Cardiac muscle cell (in vitro differentiated cells and primary cell): ENCODE measurements around the gene SLC38A9. TPM values are rescaled to one million over a fixed set of nuclear protein-coding genes. Genes with fewer than 3 reads are reported as not detected.

ENCODE experiments used
- DNase-seq, 2 donors: peaks; one replicate each; pipeline versions ENCODE4 v3.0.0 to v3.0.0-alpha.2; 2010 to 2017; ENCODE audit warnings: low read depth in 1 of 2, low spot score in 1 of 2
- H3K27ac ChIP-seq: fragments of 200-600 bp; sonication (generic); 2 replicates; pipeline ENCODE4 v1.5.1; 2016
- H3K27me3 ChIP-seq: fragments of 200-600 bp; sonication (generic); 2 replicates; pipeline ENCODE4 v1.6.0; 2016; ENCODE audit warnings: control low read depth
- H3K36me3 ChIP-seq: fragments of 200-600 bp; sonication (generic); 2 replicates; pipeline ENCODE4 v1.5.1; 2016; ENCODE audit warnings: control low read depth
- H3K4me1 ChIP-seq: fragments of 200-600 bp; sonication (generic); 2 replicates; pipeline ENCODE4 v1.8.1; 2017; ENCODE audit warnings: low read depth, mild to moderate bottlenecking, mixed run types
- H3K4me3 ChIP-seq: fragments of 200-600 bp; sonication (generic); 2 replicates; pipeline ENCODE4 v1.5.1; 2016; ENCODE audit warnings: mild to moderate bottlenecking
- H3K9me3 ChIP-seq: fragments of 200-600 bp; sonication (generic); 2 replicates; pipeline ENCODE4 v1.5.1; 2017; ENCODE audit warnings: low read depth, mild to moderate bottlenecking, control low read depth
- polyA plus RNA-seq: library from polyadenylated mRNA; unstranded; fragments of >200 nt; fragmentation: Nextera tagmentation; extraction: Ambion mirVana; gene quantifications from 2 replicates; pipeline ENCODE4 v1.2.1, GENCODE V29; 2016
- total RNA-seq: library from RNA; depleted of rRNA; stranded (reverse); fragments of >200 nt; gene quantifications from 2 replicates; pipeline ENCODE4 v1.2.3, GENCODE V29; 2016
- TF ChIP-seq, protein P1 (sequence below): IDR thresholded peaks from 2 replicates; pipeline ENCODE4 v1.5.1; 2012; ENCODE audit warnings: low read depth, mild to moderate bottlenecking, low read length

SLC38A9 gene
- total and polyA plus RNA-seq, 2 experiments from 2014 or later: 14.4 to 15.1 TPM

DNA sequence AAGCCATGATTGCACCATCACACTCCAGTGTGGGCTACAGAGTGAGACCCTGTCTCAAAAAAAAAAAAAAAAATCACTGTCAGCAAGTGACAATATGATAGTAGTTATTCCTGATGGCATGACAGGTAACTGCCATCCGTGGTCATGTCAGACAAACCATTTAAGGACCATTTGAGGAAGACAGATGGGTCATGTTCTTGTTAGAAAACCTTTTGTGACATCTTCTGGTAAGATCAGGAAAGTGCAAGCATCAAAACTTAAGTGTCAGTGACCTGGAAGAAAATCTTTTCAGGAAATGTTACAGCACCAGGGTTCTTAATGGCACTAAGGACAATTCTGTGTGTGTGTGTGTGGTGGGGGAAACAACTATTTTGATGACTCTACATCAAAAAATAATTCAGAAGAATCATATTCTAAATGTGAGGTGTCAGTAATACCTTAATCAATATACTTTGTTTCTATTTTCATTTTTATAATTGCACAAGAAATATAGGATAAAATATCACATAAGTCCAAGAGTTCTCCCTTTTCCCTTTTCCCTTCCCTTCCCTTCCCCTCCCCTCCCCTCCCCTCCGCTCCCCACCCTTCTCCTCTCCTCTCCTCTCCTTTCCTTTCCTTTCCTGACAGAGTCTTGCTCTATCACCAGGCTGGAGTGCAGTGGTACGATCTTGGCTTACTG is 17.8 kb downstream of the SLC38A9 start:
- H3K4me3 ChIP-seq: no peak overlapping the region
- H3K27ac ChIP-seq: no peak overlapping the region
- H3K9me3 ChIP-seq: no peaks in the 10 kb centered on the region
- peaks cover 10% of the 10 kb centered on the region for H3K4me1 ChIP-seq
- no peaks in the 10 kb centered on the region for H3K36me3 ChIP-seq
- TF ChIP-seq, protein P1, sequence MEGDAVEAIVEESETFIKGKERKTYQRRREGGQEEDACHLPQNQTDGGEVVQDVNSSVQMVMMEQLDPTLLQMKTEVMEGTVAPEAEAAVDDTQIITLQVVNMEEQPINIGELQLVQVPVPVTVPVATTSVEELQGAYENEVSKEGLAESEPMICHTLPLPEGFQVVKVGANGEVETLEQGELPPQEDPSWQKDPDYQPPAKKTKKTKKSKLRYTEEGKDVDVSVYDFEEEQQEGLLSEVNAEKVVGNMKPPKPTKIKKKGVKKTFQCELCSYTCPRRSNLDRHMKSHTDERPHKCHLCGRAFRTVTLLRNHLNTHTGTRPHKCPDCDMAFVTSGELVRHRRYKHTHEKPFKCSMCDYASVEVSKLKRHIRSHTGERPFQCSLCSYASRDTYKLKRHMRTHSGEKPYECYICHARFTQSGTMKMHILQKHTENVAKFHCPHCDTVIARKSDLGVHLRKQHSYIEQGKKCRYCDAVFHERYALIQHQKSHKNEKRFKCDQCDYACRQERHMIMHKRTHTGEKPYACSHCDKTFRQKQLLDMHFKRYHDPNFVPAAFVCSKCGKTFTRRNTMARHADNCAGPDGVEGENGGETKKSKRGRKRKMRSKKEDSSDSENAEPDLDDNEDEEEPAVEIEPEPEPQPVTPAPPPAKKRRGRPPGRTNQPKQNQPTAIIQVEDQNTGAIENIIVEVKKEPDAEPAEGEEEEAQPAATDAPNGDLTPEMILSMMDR: peak; percentile 37
- H3K27me3 ChIP-seq: no peaks in the 10 kb centered on the region
- peak; percentile 19 to 51 for DNase-seq

DNA sequence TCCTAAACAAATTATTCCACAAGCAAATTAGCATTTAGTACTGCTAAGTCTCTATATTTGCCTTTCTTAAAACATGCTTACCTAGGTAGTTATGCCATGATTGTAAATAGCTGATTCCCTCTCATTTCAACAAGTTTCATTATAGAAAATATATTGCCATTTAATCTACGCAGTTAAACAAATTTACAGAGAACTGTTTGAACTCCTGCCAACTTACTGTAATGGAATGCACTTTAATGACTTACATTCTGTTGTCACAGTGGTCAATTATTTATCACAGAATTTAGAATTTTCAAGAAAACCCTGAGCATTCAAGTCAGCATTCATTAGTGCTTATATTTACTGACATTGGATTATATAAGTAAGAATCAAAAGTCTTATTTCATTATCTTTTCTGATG is 19.6 kb downstream of the SLC38A9 start:
- TF ChIP-seq, protein P1: no peak
- Histone ChIP-seq H3K4me3 (no peak overlapping the region), H3K9me3 (no peaks in the 10 kb centered on the region), H3K27ac (no peak overlapping the region), H3K27me3 (no peaks in the 10 kb centered on the region), H3K36me3 (no peaks in the 10 kb centered on the region), H3K4me1 (peaks cover 10% of the 10 kb centered on the region)
- DNase-seq: no peak

DNA sequence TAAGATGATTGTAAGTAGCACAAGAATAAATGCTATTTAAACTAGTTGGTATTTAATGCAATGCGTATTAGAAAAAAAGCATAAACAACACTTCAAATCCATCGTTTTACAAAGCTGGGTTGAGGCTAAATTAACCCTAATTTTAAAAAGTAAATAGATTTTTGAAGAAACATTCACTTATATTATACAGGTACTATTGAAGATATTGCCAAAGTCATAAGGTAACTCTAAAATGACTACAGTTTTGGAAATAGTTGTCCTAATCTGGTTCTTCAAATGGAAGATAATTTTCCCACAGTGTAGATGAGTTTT is 20.1 kb downstream of the SLC38A9 start:
- TF ChIP-seq, protein P1: no peak
- Histone ChIP-seq H3K27ac (no peak overlapping the region), H3K4me3 (no peak overlapping the region), H3K4me1 (peaks cover 10% of the 10 kb centered on the region), H3K36me3 (no peaks in the 10 kb centered on the region), H3K27me3 (no peaks in the 10 kb centered on the region), H3K9me3 (no peaks in the 10 kb centered on the region)
- DNase-seq: no peak

DNA sequence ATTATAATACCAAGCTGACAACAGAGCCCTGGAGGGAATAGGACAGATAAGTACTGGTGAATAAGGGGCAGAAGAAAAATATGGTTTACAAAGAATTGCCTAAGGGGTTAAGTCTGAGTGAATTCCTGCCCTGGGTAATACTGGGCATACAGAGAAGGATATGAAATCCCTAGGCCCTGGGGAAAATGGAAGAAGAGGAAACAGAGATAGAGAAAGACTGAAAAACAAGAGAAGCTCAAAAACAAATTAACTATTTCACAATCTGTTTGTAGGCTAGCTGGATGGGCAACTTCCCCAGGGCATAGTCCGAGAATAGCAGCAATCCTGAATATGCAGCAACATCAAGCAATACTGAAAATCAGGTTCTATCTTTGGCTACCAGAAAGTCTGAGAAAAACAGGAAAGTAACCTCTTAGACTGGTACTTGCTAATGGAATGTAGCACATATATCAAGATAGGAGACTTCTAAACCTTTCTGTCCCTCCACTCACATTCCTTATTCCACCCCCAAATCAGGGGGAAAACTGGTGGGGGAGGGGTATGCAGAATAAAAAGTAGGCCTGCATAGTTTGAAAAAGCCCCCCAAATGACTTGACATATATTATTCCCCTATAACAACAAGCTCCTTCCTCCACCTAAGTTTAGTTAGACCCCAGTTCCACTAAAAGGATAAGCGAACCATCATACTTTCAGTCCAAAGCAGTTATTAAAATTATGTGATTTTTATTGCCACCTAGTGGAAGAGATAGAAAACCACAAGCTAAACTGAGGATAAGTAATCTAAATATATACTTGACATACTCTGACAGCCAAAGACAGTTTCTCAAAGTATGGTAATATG is 20.6 kb downstream of the SLC38A9 start:
- H3K4me3 ChIP-seq: no peak overlapping the region
- peak; percentile 48 to 73 for DNase-seq
- H3K36me3 ChIP-seq: no peaks in the 10 kb centered on the region
- H3K4me1 ChIP-seq: peaks cover 10% of the 10 kb centered on the region
- peak overlapping the region; percentile 13 for H3K27ac ChIP-seq
- no peaks in the 10 kb centered on the region for H3K9me3 ChIP-seq
- no peaks in the 10 kb centered on the region for H3K27me3 ChIP-seq
- TF ChIP-seq, protein P1: peak; percentile 55

DNA sequence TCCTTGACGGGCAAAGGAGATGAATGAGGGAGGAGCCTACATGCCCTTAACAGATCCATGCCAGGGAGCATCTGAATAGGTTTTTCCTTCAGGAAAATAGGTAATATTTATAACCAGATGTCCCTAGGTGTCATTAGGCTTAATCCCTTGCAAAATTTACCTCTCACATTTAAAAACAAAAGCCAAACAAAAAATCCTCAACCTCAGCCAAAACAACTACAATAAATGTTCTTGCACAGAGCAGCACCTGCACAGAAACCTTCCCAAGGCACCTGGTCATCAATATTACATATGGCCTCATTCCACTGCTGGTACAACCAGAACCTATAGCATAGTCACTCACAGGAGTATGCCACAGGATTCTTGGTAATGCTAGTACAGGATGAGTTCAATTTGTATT is 30.1 kb downstream of the SLC38A9 start:
- no peak for DNase-seq
- Histone ChIP-seq H3K4me1 (peaks cover 11% of the 10 kb centered on the region), H3K4me3 (no peak overlapping the region), H3K27me3 (no peaks in the 10 kb centered on the region), H3K9me3 (no peaks in the 10 kb centered on the region), H3K36me3 (no peaks in the 10 kb centered on the region), H3K27ac (peak overlapping the region; percentile 9)
- TF ChIP-seq, protein P1: no peak
